Liver (tissue), 3 donors: ENCODE results near the gene HTRA1.

Source experiments
- ATF3 ChIP-seq: IDR thresholded peaks from 2 replicates; pipeline ENCODE4 v1.6.1; 2016; ENCODE audit warnings: antibody characterized with exemption
- CTCF ChIP-seq: fragments of 150-350 bp; IDR thresholded peaks from 2 replicates; pipeline ENCODE4 v1.5.1; 2017; ENCODE audit warnings: improper control_type of control experiment, low read depth, low read length; ENCODE audit not compliant: missing input control
- EGR1 ChIP-seq, 2 donors: IDR thresholded peaks; 2 replicates each; pipeline ENCODE4 v1.6.1; 2016 to 2018; ENCODE audit warnings: antibody characterized with exemption in 2 of 2, low read depth in 2 of 2
- FOXA1 ChIP-seq: IDR thresholded peaks from 2 replicates; pipeline ENCODE4 v1.6.1; 2016; ENCODE audit warnings: antibody characterized with exemption
- GABPA ChIP-seq, 2 donors: IDR thresholded peaks in 1 of 2; conservative IDR thresholded peaks in 1 of 2; 2 replicates each; pipeline ENCODE4 v1.6.1; 2016; ENCODE audit warnings: antibody characterized with exemption in 2 of 2, mild to moderate bottlenecking in 1 of 2, moderate library complexity in 1 of 2
- HNF4A ChIP-seq, 2 donors: conservative IDR thresholded peaks; 2 replicates each; pipeline ENCODE4 v1.6.1; 2016; ENCODE audit warnings: antibody characterized with exemption in 2 of 2, mild to moderate bottlenecking in 2 of 2
- JUND ChIP-seq, 2 donors: IDR thresholded peaks; 2 replicates each; pipeline ENCODE4 v1.6.1; 2016; ENCODE audit warnings: antibody characterized with exemption in 2 of 2
- RAD21 ChIP-seq, 2 donors: IDR thresholded peaks; 2 replicates each; pipeline ENCODE4 v1.6.1; 2016; ENCODE audit warnings: antibody characterized with exemption in 2 of 2, mild to moderate bottlenecking in 2 of 2
- REST ChIP-seq: IDR thresholded peaks from 2 replicates; pipeline ENCODE4 v1.6.1; 2016; ENCODE audit warnings: antibody characterized with exemption, mild to moderate bottlenecking
- SP1 ChIP-seq: IDR thresholded peaks from 2 replicates; pipeline ENCODE4 v1.6.1; 2018; ENCODE audit warnings: antibody characterized with exemption, mild to moderate bottlenecking
- TAF1 ChIP-seq: conservative IDR thresholded peaks from 2 replicates; pipeline ENCODE4 v1.6.1; 2016; ENCODE audit warnings: antibody characterized with exemption, mild to moderate bottlenecking
- ZBTB33 ChIP-seq: IDR thresholded peaks from 2 replicates; pipeline ENCODE4 v1.6.1; 2016; ENCODE audit warnings: antibody characterized with exemption
- donor health status: healthy.
- donor health status: healthy.

GRCh38 chr10:122548407-122549085 is 87.2 kb downstream of the HTRA1 start:
- TF ChIP-seq SP1 (no peak), RAD21 (IDR thresholded peaks at IDR 0.05) (no peak), GABPA (IDR thresholded peaks at IDR 0.05 in 1 of 2, conservative IDR thresholded peaks at IDR 0.05 in 1 of 2) (no peak), CTCF (no peak), FOXA1 (no peak), REST (no peak), JUND (IDR thresholded peaks at IDR 0.05) (no peak), ATF3 (no peak), ZBTB33 (no peak), TAF1 (no peak), HNF4A (conservative IDR thresholded peaks at IDR 0.05) (no peak), EGR1 (IDR thresholded peaks at IDR 0.05; ENCODE audit: low read depth in 2 of 2) (no peak)
